ENCODE measurements around the gene FAM200C. TPM values are rescaled to one million over a fixed set of nuclear protein-coding genes. Genes with fewer than 3 reads are reported as not detected.

Gene FAM200C
- total and polyA plus RNA-seq, 2 donors (not counting 1 experiment from before 2014, with no cell fraction given), result 0.28 to 1.3 TPM

GRCh38 chr5:160367885-160368284 lies 32.0 kb downstream of the FAM200C start:
- no peak overlapping the region for H3K4me3 ChIP-seq (ENCODE audit: control extremely low read depth in 1 of 5, extremely low read depth in 1 of 5, insufficient read depth in 1 of 5, low read depth in 2 of 5, low read length in 4 of 5)
- H3K36me3 ChIP-seq (replicated peaks in 1 of 2; ENCODE audit: control extremely low read depth in 1 of 2, control insufficient read depth in 1 of 2, extremely low read depth in 1 of 2, insufficient read depth in 2 of 2, low read length in 1 of 2), result no peaks in the 10 kb centered on the region
- ATAC-seq (ENCODE audit: low read depth), result no peak
- no peak for DNase-seq
- no peak overlapping the region for H3K27ac ChIP-seq (ENCODE audit: low read length in 2 of 2)
- H3K9ac ChIP-seq (ENCODE audit: low read length), result no peak overlapping the region
- H3K79me2 ChIP-seq (ENCODE audit: control insufficient read depth, insufficient read depth, low read length), result no peaks in the 10 kb centered on the region
- peaks cover 11 to 15% of the 10 kb centered on the region in 2 donors for H3K4me1 ChIP-seq (ENCODE audit: control insufficient read depth in 2 of 2, insufficient read depth in 2 of 2, low read length in 2 of 2)
- Mint-ChIP-seq H3K4me3 (no peak overlapping the region), H3K9me3 (ENCODE audit: insufficient read depth) (no peaks in the 10 kb centered on the region), H3K27me3 (peaks cover 46% of the 10 kb centered on the region), H3K27ac (no peak overlapping the region), H3K4me1 (peaks cover 14% of the 10 kb centered on the region)
- peaks cover 0 to 43% (median 27%) of the 10 kb centered on the region in 4 experiments for H3K27me3 ChIP-seq (replicated peaks in 1 of 4; ENCODE audit: control extremely low read depth in 1 of 4, control insufficient read depth in 3 of 4, insufficient read depth in 4 of 4, low read length in 3 of 4)
- 100% methylated on average over 2 of the region's 3 CpGs for WGBS (ENCODE audit: insufficient coverage)
- no peak overlapping the region for H2AFZ ChIP-seq (ENCODE audit: insufficient read depth, low read depth, low read length, poor library complexity, severe bottlenecking)
- ChIA-PET CTCF (no interaction called here), POLR2A (no interaction called here)
- no peak overlapping the region for H3K4me2 ChIP-seq (replicated peaks; ENCODE audit: low read depth, low read length, poor library complexity, severe bottlenecking)
- H4K20me1 ChIP-seq (ENCODE audit: control insufficient read depth, insufficient read depth, low read length, poor library complexity, severe bottlenecking), result no peaks in the 10 kb centered on the region
- TF ChIP-seq, protein P1, sequence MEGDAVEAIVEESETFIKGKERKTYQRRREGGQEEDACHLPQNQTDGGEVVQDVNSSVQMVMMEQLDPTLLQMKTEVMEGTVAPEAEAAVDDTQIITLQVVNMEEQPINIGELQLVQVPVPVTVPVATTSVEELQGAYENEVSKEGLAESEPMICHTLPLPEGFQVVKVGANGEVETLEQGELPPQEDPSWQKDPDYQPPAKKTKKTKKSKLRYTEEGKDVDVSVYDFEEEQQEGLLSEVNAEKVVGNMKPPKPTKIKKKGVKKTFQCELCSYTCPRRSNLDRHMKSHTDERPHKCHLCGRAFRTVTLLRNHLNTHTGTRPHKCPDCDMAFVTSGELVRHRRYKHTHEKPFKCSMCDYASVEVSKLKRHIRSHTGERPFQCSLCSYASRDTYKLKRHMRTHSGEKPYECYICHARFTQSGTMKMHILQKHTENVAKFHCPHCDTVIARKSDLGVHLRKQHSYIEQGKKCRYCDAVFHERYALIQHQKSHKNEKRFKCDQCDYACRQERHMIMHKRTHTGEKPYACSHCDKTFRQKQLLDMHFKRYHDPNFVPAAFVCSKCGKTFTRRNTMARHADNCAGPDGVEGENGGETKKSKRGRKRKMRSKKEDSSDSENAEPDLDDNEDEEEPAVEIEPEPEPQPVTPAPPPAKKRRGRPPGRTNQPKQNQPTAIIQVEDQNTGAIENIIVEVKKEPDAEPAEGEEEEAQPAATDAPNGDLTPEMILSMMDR (IDR thresholded peaks at IDR 0.05), result no peak
- no peak for TF ChIP-seq EZH2 (IDR thresholded peaks at IDR 0.05; ENCODE audit: borderline replicate concordance, insufficient read depth, low read depth, low read length, poor library complexity, severe bottlenecking)
- intact Hi-C loops (cut with micrococcal nuclease), result no loop called here
- no peaks in the 10 kb centered on the region for H3K9me3 ChIP-seq (ENCODE audit: control extremely low read depth in 1 of 3, control insufficient read depth in 2 of 3, insufficient read depth in 1 of 3, low read length in 2 of 3)

DNA sequence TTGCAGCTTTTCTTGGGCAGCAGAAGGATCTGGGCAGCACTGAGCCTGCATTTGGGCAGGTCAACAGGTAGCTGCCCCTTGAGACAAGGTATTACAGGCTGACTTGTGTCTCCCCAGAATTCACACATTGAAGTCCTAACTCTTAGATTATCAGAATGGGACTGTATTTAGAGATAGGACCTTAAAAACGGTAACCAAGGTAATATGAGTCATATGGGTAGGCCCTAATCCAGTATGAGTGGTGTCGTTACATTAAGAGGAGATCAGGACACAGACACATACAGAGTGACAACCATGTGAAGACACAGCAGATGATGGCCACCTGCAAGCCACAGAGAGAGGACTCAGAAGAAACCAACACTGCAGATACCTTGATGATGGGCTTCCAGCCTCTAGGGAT lies 32.6 kb downstream of the FAM200C start:
- no peak overlapping the region for H3K27ac ChIP-seq (ENCODE audit: low read length in 2 of 2)
- ChIA-PET POLR2A (no interaction called here), CTCF (no interaction called here)
- intact Hi-C loops (cut with micrococcal nuclease), result no loop called here
- H3K9me3 ChIP-seq (ENCODE audit: control extremely low read depth in 1 of 3, control insufficient read depth in 2 of 3, insufficient read depth in 1 of 3, low read length in 2 of 3), result no peaks in the 10 kb centered on the region
- H2AFZ ChIP-seq (ENCODE audit: insufficient read depth, low read depth, low read length, poor library complexity, severe bottlenecking), result no peak overlapping the region
- no peak for ATAC-seq (ENCODE audit: low read depth)
- no peak overlapping the region for H3K27ac Mint-ChIP-seq
- DNase-seq, result no peak
- H3K4me3 ChIP-seq (ENCODE audit: control extremely low read depth in 1 of 5, extremely low read depth in 1 of 5, insufficient read depth in 1 of 5, low read depth in 2 of 5, low read length in 4 of 5), result no peak overlapping the region
- peaks cover 0 to 43% (median 27%) of the 10 kb centered on the region in 4 experiments for H3K27me3 ChIP-seq (replicated peaks in 1 of 4; ENCODE audit: control extremely low read depth in 1 of 4, control insufficient read depth in 3 of 4, insufficient read depth in 4 of 4, low read length in 3 of 4)
- H3K36me3 ChIP-seq (replicated peaks in 1 of 2; ENCODE audit: control extremely low read depth in 1 of 2, control insufficient read depth in 1 of 2, extremely low read depth in 1 of 2, insufficient read depth in 2 of 2, low read length in 1 of 2), result no peaks in the 10 kb centered on the region
- H3K4me1 ChIP-seq (ENCODE audit: control insufficient read depth in 2 of 2, insufficient read depth in 2 of 2, low read length in 2 of 2), result peaks cover 11 to 15% of the 10 kb centered on the region in 2 donors
- H3K27me3 Mint-ChIP-seq, result peaks cover 42% of the 10 kb centered on the region
- no peaks in the 10 kb centered on the region for H4K20me1 ChIP-seq (ENCODE audit: control insufficient read depth, insufficient read depth, low read length, poor library complexity, severe bottlenecking)
- WGBS (ENCODE audit: insufficient coverage), result 86% methylated on average over 1 of the region's 2 CpGs
- no peak overlapping the region for H3K4me2 ChIP-seq (replicated peaks; ENCODE audit: low read depth, low read length, poor library complexity, severe bottlenecking)
- H3K4me1 Mint-ChIP-seq, result peaks cover 14% of the 10 kb centered on the region
- H3K9ac ChIP-seq (ENCODE audit: low read length), result no peak overlapping the region
- H3K79me2 ChIP-seq (ENCODE audit: control insufficient read depth, insufficient read depth, low read length), result no peaks in the 10 kb centered on the region
- no peaks in the 10 kb centered on the region for H3K9me3 Mint-ChIP-seq (ENCODE audit: insufficient read depth)
- TF ChIP-seq, protein P1 (IDR thresholded peaks at IDR 0.05), result no peak
- no peak for TF ChIP-seq EZH2 (IDR thresholded peaks at IDR 0.05; ENCODE audit: borderline replicate concordance, insufficient read depth, low read depth, low read length, poor library complexity, severe bottlenecking)
- H3K4me3 Mint-ChIP-seq, result no peak overlapping the region

Measured in B cell (primary cell).